ENCODE measurements around the gene CAP2.

The CAP2 gene

GRCh38 chr6:17501442-17501841 is 108.0 kb downstream of the CAP2 start:
- Histone ChIP-seq H3K23ac (ENCODE audit: low read length in 2 of 2) (no peak overlapping the region), H3K79me1 (replicated peaks; ENCODE audit: low read length, poor library complexity, severe bottlenecking) (peaks cover 13% of the 10 kb centered on the region), H3K18ac (ENCODE audit: low read depth in 1 of 2, low read length in 2 of 2) (peak overlapping the region in 1 of 2 experiments; percentile 55), H3K36me3 (ENCODE audit: control insufficient read depth in 1 of 2, insufficient read depth in 2 of 2, low read depth in 1 of 2, low read length in 2 of 2) (no peaks in the 10 kb centered on the region), H3K9ac (ENCODE audit: low read length) (no peak overlapping the region), H2AFZ (ENCODE audit: low read depth, low read length) (no peak overlapping the region), H2AK5ac (ENCODE audit: low read length, severe bottlenecking) (no peak overlapping the region), H3K4me2 (ENCODE audit: low read length, poor library complexity, severe bottlenecking) (no peak overlapping the region), H2BK12ac (ENCODE audit: low read length in 2 of 2) (no peak overlapping the region), H3K27ac (ENCODE audit: low read length, poor library complexity, severe bottlenecking) (no peak overlapping the region), H3K9me3 (ENCODE audit: control insufficient read depth, low read length) (no peaks in the 10 kb centered on the region), H3K27me3 (ENCODE audit: control insufficient read depth in 1 of 2, insufficient read depth in 1 of 2, low read length in 2 of 2) (no peaks in the 10 kb centered on the region), H2BK5ac (ENCODE audit: low read depth, low read length, poor library complexity, severe bottlenecking) (no peak overlapping the region), H3K4me1 (ENCODE audit: control insufficient read depth, insufficient read depth, low read depth, low read length) (peaks cover 3% of the 10 kb centered on the region), H3K4me3 (ENCODE audit: insufficient read depth in 1 of 2, low read depth in 1 of 2, low read length in 2 of 2) (no peak overlapping the region), H2BK120ac (ENCODE audit: low read depth, low read length) (no peak overlapping the region), H3K4ac (ENCODE audit: low read depth in 1 of 2, low read length in 2 of 2) (peak overlapping the region in 1 of 2 experiments; percentile 24), H4K91ac (ENCODE audit: low read length) (no peak overlapping the region), H4K8ac (ENCODE audit: low read length) (no peak overlapping the region), H3K14ac (ENCODE audit: low read length in 2 of 2) (no peak overlapping the region), H2BK15ac (ENCODE audit: low read depth, poor library complexity, severe bottlenecking) (no peak overlapping the region)
- 79% methylated on average over 3 of the region's 3 CpGs for WGBS
- DNase-seq = no peak

GRCh38 chr6:17501982-17502704 is 108.7 kb downstream of the CAP2 start:
- Histone ChIP-seq H2AFZ (ENCODE audit: low read depth, low read length) (no peak overlapping the region), H2BK12ac (ENCODE audit: low read length in 2 of 2) (no peak overlapping the region), H3K18ac (ENCODE audit: low read depth in 1 of 2, low read length in 2 of 2) (peak overlapping the region in 1 of 2 experiments; percentile 55), H3K4me1 (ENCODE audit: control insufficient read depth, insufficient read depth, low read depth, low read length) (peaks cover 3% of the 10 kb centered on the region), H3K36me3 (ENCODE audit: control insufficient read depth in 1 of 2, insufficient read depth in 2 of 2, low read depth in 1 of 2, low read length in 2 of 2) (peaks cover 0 to 2% of the 10 kb centered on the region in 2 experiments), H4K8ac (ENCODE audit: low read length) (no peak overlapping the region), H2BK15ac (ENCODE audit: low read depth, poor library complexity, severe bottlenecking) (no peak overlapping the region), H4K91ac (ENCODE audit: low read length) (no peak overlapping the region), H3K27ac (ENCODE audit: low read length, poor library complexity, severe bottlenecking) (no peak overlapping the region), H3K4me3 (ENCODE audit: insufficient read depth in 1 of 2, low read depth in 1 of 2, low read length in 2 of 2) (no peak overlapping the region), H2AK5ac (ENCODE audit: low read length, severe bottlenecking) (no peak overlapping the region), H2BK120ac (ENCODE audit: low read depth, low read length) (no peak overlapping the region), H3K14ac (ENCODE audit: low read length in 2 of 2) (no peak overlapping the region), H3K79me1 (replicated peaks; ENCODE audit: low read length, poor library complexity, severe bottlenecking) (peaks cover 13% of the 10 kb centered on the region), H3K4me2 (ENCODE audit: low read length, poor library complexity, severe bottlenecking) (no peak overlapping the region), H2BK5ac (ENCODE audit: low read depth, low read length, poor library complexity, severe bottlenecking) (no peak overlapping the region), H3K23ac (ENCODE audit: low read length in 2 of 2) (no peak overlapping the region), H3K9me3 (ENCODE audit: control insufficient read depth, low read length) (no peaks in the 10 kb centered on the region), H3K4ac (ENCODE audit: low read depth in 1 of 2, low read length in 2 of 2) (peak overlapping the region in 1 of 2 experiments; percentile 24), H3K27me3 (ENCODE audit: control insufficient read depth in 1 of 2, insufficient read depth in 1 of 2, low read length in 2 of 2) (no peaks in the 10 kb centered on the region), H3K9ac (ENCODE audit: low read length) (no peak overlapping the region)
- DNase-seq = peak; percentile 21
- WGBS = 83% methylated on average over 3 of the region's 3 CpGs

- H2BK120ac ChIP-seq (ENCODE audit: low read depth, low read length) = no peak overlapping the region
- H3K14ac ChIP-seq (ENCODE audit: low read length in 2 of 2) = no peak overlapping the region
- H4K8ac ChIP-seq (ENCODE audit: low read length) = no peak overlapping the region
- no peaks in the 10 kb centered on the region for H3K9me3 ChIP-seq (ENCODE audit: control insufficient read depth, low read length)
- no peak overlapping the region for H2BK5ac ChIP-seq (ENCODE audit: low read depth, low read length, poor library complexity, severe bottlenecking)
- H2AK5ac ChIP-seq (ENCODE audit: low read length, severe bottlenecking) = no peak overlapping the region
- peaks cover 3% of the 10 kb centered on the region for H3K4me1 ChIP-seq (ENCODE audit: control insufficient read depth, insufficient read depth, low read depth, low read length)
- WGBS = 94% methylated on average over 5 of the region's 7 CpGs
- H3K79me1 ChIP-seq (replicated peaks; ENCODE audit: low read length, poor library complexity, severe bottlenecking) = peaks cover 13% of the 10 kb centered on the region
- H2BK15ac ChIP-seq (ENCODE audit: low read depth, poor library complexity, severe bottlenecking) = no peak overlapping the region
- peak overlapping the region in 1 of 2 experiments; percentile 31 for H2BK12ac ChIP-seq (ENCODE audit: low read length in 2 of 2)
- H3K23ac ChIP-seq (ENCODE audit: low read length in 2 of 2) = no peak overlapping the region
- no peak overlapping the region for H4K91ac ChIP-seq (ENCODE audit: low read length)
- H3K4ac ChIP-seq (ENCODE audit: low read depth in 1 of 2, low read length in 2 of 2) = peak overlapping the region in 1 of 2 experiments; percentile 4
- peaks cover 0 to 3% of the 10 kb centered on the region in 2 experiments for H3K36me3 ChIP-seq (ENCODE audit: control insufficient read depth in 1 of 2, insufficient read depth in 2 of 2, low read depth in 1 of 2, low read length in 2 of 2)
- no peak overlapping the region for H3K4me3 ChIP-seq (ENCODE audit: insufficient read depth in 1 of 2, low read depth in 1 of 2, low read length in 2 of 2)
- DNase-seq = no peak
- H2AFZ ChIP-seq (ENCODE audit: low read depth, low read length) = no peak overlapping the region
- no peak overlapping the region for H3K27ac ChIP-seq (ENCODE audit: low read length, poor library complexity, severe bottlenecking)
- no peaks in the 10 kb centered on the region for H3K27me3 ChIP-seq (ENCODE audit: control insufficient read depth in 1 of 2, insufficient read depth in 1 of 2, low read length in 2 of 2)
- peak overlapping the region; percentile 43 to 73 for H3K18ac ChIP-seq (ENCODE audit: low read depth in 1 of 2, low read length in 2 of 2)
- no peak overlapping the region for H3K4me2 ChIP-seq (ENCODE audit: low read length, poor library complexity, severe bottlenecking)
- H3K9ac ChIP-seq (ENCODE audit: low read length) = no peak overlapping the region
Measured at GRCh38 chr6:17503051-17503450, 109.7 kb downstream of the CAP2 start.

GRCh38 chr6:17504005-17504404 is 110.6 kb downstream of the CAP2 start:
- Histone ChIP-seq H2AK5ac (ENCODE audit: low read length, severe bottlenecking) (no peak overlapping the region), H3K27ac (ENCODE audit: low read length, poor library complexity, severe bottlenecking) (no peak overlapping the region), H3K4me2 (ENCODE audit: low read length, poor library complexity, severe bottlenecking) (no peak overlapping the region), H2BK12ac (ENCODE audit: low read length in 2 of 2) (no peak overlapping the region), H2BK15ac (ENCODE audit: low read depth, poor library complexity, severe bottlenecking) (no peak overlapping the region), H3K79me1 (replicated peaks; ENCODE audit: low read length, poor library complexity, severe bottlenecking) (peaks cover 13% of the 10 kb centered on the region), H3K9ac (ENCODE audit: low read length) (no peak overlapping the region), H3K23ac (ENCODE audit: low read length in 2 of 2) (no peak overlapping the region), H4K91ac (ENCODE audit: low read length) (no peak overlapping the region), H3K4me3 (ENCODE audit: insufficient read depth in 1 of 2, low read depth in 1 of 2, low read length in 2 of 2) (no peak overlapping the region), H3K27me3 (ENCODE audit: control insufficient read depth in 1 of 2, insufficient read depth in 1 of 2, low read length in 2 of 2) (no peaks in the 10 kb centered on the region), H2BK5ac (ENCODE audit: low read depth, low read length, poor library complexity, severe bottlenecking) (no peak overlapping the region), H4K8ac (ENCODE audit: low read length) (no peak overlapping the region), H3K4ac (ENCODE audit: low read depth in 1 of 2, low read length in 2 of 2) (peak overlapping the region in 1 of 2 experiments; percentile 12), H3K36me3 (ENCODE audit: control insufficient read depth in 1 of 2, insufficient read depth in 2 of 2, low read depth in 1 of 2, low read length in 2 of 2) (peaks cover 0 to 7% of the 10 kb centered on the region in 2 experiments), H3K4me1 (ENCODE audit: control insufficient read depth, insufficient read depth, low read depth, low read length) (peaks cover 3% of the 10 kb centered on the region), H3K9me3 (ENCODE audit: control insufficient read depth, low read length) (no peaks in the 10 kb centered on the region), H3K18ac (ENCODE audit: low read depth in 1 of 2, low read length in 2 of 2) (no peak overlapping the region), H3K14ac (ENCODE audit: low read length in 2 of 2) (no peak overlapping the region), H2AFZ (ENCODE audit: low read depth, low read length) (no peak overlapping the region), H2BK120ac (ENCODE audit: low read depth, low read length) (no peak overlapping the region)
- 100% methylated on average over 1 of the region's 1 CpG for WGBS
- no peak for DNase-seq
